ENCODE results near the gene FPR3.

DNA sequence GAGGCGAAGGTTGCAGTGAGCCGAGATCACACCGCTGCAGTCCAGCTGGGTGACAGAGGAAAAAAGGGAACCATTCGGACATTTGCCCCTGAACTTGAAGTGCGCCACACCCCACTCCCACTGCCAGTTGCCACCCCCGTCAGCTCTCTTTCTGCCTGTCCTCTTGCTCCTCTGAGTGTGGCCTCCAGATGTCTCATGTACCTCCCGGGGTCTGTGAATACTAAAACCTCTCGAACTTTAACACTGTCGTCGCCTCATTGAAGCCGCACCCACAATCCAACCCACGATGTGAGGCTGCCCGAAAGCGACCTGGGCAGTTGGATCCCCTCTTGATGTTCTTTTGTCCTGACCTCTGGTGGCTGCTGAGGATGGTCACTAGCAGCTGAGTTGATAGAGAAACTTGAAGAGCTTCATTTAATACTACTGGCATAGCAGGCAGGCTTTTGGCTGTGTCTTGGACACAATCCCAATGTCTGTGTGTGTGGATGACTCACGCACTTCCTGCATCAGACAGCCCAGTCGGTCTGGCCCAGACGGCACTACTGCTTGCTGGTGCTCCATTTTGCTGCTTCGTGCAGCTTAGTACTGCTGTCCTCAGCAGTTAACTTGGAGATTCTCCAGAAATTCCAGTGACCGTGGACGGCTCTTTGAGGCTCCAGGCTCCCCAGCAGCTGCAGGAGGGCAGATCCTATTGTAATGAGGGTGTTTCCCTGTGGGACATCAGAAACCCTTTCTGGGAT lies 4.2 kb downstream of the FPR3 start:
- TF ChIP-seq CTCF (IDR thresholded peaks at IDR 0.05): peak in 4 of 6 experiments; percentile 13 to 43 (median 26)
- TF ChIP-seq POLR2A (IDR thresholded peaks at IDR 0.05): peak in 1 of 2 donors; percentile 60

Data from adrenal gland (tissue), 5 donors.